HG03378 (cell line): Measurements from ENCODE around the gene CROCC.
"Not testable (repeated sequence)": the region's sequence is repeated elsewhere in the genome, so short reads cannot be mapped to it uniquely, and the experiment has no call there.

Experiments used
- ATAC-seq: cut with Tn5 transposase; IDR thresholded peaks from one replicate; pipeline ENCODE4 v1.9.1; 2021; ENCODE audit warnings: mild to moderate bottlenecking, moderate library complexity; ENCODE audit not compliant: unreplicated experiment

The CROCC gene

DNA sequence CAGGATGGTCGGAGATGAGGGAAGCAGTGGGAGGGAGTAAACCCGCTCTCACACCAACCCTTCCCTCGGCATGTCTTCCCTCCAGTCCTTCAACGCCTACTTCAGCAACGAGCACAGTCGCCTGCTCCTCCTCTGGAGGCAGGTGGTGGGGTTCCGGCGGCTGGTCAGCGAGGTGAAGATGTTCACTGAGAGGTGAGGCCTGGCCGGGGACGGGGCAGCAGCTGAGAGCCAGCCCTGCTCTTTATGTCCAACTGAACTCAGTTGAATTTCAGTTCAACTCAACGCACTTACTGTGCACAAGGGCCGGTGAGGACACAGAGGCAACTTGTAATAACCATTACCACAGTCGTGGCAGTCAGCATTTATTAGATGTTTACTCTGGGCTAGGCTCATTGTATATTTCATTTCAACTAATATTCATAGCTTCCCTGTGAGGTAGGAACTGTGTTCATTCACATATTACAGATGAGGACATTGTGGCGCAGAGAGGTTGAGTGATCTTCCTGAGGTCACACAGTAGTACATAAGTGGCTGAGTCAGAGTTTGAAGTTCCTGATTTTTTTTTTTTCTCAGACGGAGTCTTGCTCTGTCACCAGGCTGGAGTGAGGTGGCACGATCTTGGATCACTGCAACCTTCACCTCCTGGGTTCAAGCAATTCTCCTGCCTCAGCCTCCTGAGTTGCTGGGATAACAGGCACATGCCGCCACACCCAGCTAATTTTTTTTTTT lies 9.6 kb downstream of the CROCC start:
- not testable (repeated sequence) for ATAC-seq

DNA sequence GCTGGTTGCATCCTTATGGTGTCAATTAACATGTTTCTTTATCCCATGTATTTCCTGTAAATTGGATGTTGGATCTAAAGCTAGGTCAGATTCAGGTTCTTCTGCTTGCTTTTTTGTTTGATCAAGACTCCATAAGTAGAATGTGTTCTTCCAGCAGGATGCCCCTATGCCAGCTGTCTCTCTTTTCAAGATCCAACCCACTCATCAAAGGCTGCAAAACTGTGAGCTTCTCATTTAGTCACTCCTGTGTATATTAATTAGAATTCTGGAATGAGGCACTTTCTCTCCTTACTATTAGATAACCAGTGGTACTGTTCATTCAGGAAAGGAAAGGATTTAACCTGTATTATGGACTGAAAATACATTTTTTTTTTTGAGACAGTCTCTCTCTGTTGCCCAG lies 12.2 kb downstream of the CROCC start:
- ATAC-seq: not testable (repeated sequence)

- not testable (repeated sequence) for ATAC-seq
These were observed 14.8 kb downstream of the CROCC start for GRCh38 chr1:16936580-16936979.

- ATAC-seq: no peak
These were observed 16.9 kb downstream of the CROCC start for GRCh38 chr1:16938351-16939321.

- not testable (repeated sequence) for ATAC-seq
These were observed 17.9 kb downstream of the CROCC start for GRCh38 chr1:16939386-16940180.

DNA sequence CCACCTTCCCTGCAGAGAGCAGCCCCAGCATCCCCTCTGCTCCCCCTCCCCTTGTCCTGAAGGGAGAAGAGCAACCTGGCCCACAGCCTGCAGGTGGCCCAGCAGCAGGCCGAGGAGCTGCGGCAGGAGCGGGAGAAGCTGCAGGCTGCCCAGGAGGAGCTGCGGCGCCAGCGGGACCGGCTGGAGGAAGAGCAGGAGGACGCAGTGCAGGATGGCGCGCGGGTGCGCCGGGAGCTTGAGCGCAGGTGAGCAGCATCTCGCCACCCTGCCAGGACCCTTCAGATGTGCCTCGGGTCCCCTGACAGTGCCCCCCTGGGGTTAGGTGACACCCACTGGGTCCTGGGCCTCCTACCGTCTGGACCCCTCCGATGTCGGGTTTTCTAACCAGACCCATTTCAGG lies 22.3 kb downstream of the CROCC start:
- no peak for ATAC-seq

DNA sequence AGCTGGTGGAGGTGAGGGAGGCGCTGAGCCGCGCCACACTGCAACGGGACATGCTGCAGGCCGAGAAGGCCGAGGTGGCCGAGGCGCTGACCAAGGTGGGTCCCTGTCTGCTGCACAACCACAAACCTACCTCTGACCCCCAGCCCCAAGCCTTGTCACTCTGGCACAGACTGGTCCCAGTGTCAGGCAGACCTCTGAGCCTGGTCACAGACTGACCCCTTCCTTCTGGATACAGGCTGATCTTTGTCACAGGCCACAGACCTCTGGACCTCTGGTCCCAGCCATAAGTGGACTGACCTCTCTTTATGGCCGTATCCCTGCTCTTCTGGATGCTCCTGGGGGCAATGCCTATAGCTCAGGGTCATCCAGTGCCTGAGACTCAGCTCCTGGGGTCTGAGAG lies 23.8 kb downstream of the CROCC start:
- ATAC-seq: not testable (repeated sequence)

DNA sequence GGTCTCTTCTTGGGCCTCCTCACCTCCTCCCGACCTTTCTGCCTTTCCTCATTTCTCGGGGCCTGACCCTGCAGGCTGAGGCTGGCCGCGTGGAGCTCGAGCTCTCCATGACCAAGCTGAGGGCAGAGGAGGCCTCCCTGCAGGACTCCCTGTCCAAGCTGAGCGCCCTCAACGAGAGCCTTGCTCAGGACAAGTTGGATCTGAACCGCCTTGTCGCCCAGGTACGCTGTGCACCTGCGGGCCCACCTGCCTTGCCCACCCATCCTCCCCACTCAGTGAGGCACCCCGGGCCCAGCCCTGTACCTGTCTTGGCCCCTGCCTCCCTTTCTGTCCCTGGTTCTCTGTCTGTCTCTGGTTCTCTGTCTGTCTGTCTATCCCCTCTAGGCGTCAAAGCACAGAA lies 24.5 kb downstream of the CROCC start:
- ATAC-seq: not testable (repeated sequence)

DNA sequence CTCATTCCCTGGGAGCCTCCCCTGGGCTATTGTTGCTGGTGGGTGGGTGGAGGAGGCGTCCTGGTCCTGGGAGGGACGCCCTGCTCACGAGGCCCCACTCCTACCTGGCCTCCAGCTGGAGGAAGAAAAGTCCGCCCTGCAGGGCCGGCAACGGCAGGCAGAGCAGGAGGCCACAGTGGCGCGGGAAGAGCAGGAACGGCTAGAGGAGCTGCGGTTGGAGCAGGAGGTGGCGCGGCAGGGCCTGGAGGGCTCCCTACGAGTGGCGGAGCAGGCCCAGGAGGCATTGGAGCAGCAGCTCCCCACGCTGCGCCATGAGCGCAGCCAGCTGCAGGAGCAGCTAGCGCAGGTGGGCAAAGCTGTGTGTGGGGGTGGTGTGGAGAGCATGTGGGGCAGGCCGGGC lies 24.9 kb downstream of the CROCC start:
- ATAC-seq: no peak

DNA sequence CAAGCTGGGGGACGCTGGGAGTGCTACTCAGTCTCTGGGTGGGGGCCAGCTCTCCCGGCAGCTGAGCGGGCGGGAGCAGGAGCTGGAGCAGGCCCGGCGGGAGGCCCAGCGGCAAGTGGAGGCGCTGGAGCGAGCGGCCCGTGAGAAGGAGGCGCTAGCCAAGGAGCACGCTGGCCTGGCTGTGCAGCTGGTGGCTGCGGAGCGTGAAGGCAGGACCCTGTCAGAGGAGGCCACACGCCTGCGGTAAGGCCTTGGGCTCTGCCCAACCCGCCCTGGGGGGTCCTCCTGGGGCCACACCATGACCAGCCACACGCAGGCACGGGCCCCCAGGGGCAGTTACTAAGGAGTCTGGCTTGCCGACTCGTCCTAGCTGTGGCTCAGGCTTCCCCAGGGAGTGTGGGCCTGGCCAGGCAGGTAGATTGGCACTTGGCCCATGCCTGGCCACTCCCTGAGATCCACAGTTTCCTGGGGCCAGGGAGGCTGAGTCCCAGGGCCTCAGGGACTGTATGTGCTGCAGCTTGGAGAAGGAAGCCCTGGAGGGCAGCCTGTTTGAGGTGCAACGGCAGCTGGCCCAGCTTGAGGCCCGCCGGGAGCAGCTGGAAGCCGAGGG lies 26.7 kb downstream of the CROCC start:
- not testable (repeated sequence) for ATAC-seq

- not testable (repeated sequence) for ATAC-seq
These were observed 27.3 kb downstream of the CROCC start for GRCh38 chr1:16949026-16949425.

DNA sequence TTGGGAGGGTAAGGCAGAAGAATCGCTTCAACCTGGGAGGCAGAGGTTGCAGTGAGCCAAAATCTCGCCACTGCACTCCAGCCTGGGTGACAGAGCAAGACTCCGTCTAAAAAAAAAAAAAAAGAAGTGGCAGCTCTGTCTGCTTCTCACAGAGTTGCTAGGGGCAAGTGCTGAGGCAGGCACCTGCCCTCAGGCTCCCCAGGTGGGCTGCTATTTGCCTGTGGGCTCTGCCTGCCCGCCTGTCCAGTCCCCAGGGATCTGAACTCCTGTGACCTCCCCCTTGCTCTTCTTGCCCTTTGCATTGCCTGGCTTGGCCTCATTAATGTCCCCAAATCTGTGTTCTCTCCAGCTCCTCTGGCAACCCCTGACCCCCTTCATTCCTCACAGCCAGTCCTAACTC lies 30.6 kb downstream of the CROCC start:
- ATAC-seq: not testable (repeated sequence)

DNA sequence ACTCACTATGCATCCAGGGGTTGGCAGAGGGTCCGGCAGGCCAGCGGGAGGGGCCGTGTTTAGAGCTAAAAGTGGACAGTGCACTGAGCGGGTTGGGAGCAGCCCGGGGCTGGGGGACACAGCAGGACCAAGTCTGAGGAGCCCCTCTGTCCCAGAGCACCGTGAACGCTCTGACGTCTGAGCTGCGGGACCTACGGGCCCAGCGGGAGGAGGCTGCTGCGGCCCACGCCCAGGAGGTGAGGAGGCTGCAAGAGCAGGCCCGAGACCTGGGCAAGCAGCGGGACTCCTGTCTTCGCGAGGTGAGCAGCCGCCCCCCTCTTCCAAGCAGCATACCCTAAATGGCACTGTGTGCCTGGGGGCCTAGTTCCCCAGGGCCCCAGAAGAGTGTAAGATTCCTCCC lies 32.8 kb downstream of the CROCC start:
- ATAC-seq: no peak

GRCh38 chr1:16955186-16955585 lies 33.5 kb downstream of the CROCC start:
- ATAC-seq: no peak

GRCh38 chr1:16956775-16957174 lies 35.0 kb downstream of the CROCC start:
- no peak for ATAC-seq

DNA sequence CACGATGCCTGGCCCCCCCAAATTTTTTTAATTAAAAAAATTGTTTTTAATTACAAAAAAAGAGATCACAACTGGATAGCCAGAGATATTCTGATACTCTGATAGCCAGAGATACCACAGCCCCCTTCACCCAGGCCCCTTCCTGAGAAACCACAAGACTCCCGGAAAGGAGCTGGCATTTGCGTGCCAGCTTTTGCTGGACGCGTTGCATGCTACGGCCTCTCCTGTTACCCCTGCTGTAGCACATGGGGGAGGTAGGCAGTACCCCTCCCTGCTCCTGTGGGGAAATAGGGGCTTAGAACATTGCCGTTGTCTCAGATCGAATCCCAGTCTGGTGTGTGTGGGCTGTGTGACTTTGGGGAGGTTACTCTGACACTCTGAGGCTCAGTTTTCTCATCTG lies 36.0 kb downstream of the CROCC start:
- no peak for ATAC-seq

GRCh38 chr1:16958475-16958874 lies 36.7 kb downstream of the CROCC start:
- no peak for ATAC-seq

GRCh38 chr1:16960560-16961296 lies 39.0 kb downstream of the CROCC start:
- ATAC-seq: no peak

DNA sequence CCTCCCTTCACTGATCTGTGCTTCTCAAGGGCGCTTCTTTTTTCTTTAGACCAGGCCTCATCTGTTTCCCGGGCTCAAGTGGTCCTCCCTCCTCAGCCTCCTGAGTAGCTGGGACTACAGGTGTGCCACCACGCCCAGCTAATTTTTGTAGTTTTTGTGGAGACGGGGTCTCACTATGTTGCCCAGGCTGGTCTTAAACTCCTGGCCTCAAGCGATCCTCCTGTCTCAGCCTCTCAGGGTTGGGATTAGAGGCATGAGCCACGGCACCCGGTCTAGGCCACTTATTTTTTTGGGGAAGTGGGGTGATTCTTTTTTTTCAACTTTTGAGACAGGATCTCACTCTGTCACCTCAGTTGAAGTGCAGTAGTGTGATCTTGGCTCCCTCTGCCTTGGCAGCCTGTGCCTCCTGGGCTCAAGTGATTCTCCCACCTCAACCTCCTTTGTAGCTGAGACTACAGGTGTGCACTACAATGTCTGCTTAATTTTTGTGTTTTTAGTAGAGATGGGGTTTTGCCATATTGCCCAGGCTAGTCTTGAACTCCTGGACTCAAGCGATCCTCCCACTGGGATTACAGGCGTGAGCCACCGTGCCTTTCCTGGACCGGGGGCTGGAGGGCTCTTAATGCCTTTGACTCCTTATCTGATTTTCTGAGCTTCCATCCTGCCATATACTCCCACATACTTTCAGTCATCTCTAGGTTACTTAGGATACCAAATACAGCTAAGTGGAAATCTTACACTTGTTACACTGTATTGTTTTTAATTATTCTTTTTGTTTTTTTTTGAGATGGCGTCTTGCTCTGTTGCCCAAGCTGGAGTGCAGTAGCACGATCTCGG lies 39.8 kb downstream of the CROCC start:
- ATAC-seq: no peak
